Measurements from ENCODE around the gene PCP2.

DNA sequence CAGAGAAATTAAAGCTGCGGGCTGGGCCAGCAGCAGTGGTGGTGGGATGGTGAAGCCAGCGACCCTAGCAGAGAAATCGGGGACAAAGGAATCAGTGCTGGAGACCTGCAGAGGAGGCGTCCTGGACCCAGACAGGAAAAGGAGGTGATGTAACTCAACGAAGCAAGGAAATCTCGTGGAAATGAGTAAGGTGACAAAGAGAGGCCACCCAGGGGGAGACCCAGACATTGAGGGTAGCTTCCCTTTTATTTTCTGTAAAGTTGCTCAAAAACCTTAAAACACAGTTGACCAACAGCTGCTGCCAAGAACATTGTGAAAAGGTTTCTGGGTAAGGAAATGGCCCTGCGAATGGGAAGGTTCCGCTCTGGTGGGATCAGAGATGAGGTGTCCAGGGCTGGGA lies 22.1 kb upstream of the PCP2 start:
- TF ChIP-seq POLR2AphosphoS5 (IDR thresholded peaks at IDR 0.05; ENCODE audit: borderline replicate concordance, low read depth, low read length), result no peak
- TF ChIP-seq EZH2 (IDR thresholded peaks at IDR 0.05), result no peak

Data from SK-N-MC (cell line).